Measurements from ENCODE around the gene SNX27.

DNA sequence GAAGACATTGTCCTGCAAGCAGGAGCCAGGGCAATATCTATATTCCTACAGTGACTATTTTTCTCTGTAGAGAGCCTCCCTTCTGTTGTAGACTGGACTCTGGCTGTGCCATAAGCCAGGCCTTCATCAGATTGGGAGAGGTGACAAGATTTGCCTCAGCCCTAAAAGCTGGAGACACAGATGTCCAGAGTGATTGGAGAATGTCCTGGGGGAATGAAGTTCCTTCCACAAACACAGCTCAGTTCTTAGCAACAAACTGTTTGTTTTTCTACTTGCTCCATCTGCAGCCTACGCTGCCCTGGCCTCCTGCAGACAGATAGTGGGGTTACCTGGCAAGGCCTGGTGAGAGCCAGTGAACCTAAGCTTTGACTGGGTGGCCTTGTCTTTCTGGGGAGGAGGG lies 29.9 kb upstream of the SNX27 start:
- TF ChIP-seq CBFB (CRISPR knock-in tag; IDR thresholded peaks at IDR 0.05; ENCODE audit: low read depth) = no peak
- TF ChIP-seq, protein P1, sequence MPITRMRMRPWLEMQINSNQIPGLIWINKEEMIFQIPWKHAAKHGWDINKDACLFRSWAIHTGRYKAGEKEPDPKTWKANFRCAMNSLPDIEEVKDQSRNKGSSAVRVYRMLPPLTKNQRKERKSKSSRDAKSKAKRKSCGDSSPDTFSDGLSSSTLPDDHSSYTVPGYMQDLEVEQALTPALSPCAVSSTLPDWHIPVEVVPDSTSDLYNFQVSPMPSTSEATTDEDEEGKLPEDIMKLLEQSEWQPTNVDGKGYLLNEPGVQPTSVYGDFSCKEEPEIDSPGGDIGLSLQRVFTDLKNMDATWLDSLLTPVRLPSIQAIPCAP (CRISPR knock-in tag; IDR thresholded peaks at IDR 0.05) = no peak
- TF ChIP-seq, protein P2, sequence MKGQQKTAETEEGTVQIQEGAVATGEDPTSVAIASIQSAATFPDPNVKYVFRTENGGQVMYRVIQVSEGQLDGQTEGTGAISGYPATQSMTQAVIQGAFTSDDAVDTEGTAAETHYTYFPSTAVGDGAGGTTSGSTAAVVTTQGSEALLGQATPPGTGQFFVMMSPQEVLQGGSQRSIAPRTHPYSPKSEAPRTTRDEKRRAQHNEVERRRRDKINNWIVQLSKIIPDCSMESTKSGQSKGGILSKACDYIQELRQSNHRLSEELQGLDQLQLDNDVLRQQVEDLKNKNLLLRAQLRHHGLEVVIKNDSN (CRISPR knock-in tag; IDR thresholded peaks at IDR 0.05) = no peak

All from WTC11 (cell line).